ENCODE measurements around the gene GBX2.
"Not testable (repeated sequence)": the region's sequence is repeated elsewhere in the genome, so short reads cannot be mapped to it uniquely, and the experiment has no call there.

The GBX2 gene

DNA sequence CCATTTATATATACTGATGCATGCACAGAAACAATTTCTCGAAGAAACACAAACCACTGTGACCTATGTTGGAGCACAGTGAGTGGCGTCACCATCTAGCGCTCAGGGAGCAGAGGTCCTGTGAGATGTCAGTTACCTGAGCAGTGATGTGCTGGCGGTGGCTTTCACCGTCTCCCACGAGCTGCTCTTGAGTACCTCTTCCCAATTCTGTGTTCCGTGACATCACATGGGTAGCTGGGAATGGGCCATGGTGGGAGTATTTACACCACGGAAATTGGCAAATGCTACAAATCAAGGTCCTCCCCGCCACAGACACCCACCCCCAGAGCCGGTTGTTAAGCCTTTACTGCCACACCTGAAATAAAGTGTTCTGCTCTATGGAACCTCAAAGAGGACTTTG is 24.4 kb downstream of the GBX2 start:
- TF ChIP-seq, protein P1, sequence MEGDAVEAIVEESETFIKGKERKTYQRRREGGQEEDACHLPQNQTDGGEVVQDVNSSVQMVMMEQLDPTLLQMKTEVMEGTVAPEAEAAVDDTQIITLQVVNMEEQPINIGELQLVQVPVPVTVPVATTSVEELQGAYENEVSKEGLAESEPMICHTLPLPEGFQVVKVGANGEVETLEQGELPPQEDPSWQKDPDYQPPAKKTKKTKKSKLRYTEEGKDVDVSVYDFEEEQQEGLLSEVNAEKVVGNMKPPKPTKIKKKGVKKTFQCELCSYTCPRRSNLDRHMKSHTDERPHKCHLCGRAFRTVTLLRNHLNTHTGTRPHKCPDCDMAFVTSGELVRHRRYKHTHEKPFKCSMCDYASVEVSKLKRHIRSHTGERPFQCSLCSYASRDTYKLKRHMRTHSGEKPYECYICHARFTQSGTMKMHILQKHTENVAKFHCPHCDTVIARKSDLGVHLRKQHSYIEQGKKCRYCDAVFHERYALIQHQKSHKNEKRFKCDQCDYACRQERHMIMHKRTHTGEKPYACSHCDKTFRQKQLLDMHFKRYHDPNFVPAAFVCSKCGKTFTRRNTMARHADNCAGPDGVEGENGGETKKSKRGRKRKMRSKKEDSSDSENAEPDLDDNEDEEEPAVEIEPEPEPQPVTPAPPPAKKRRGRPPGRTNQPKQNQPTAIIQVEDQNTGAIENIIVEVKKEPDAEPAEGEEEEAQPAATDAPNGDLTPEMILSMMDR (IDR thresholded peaks at IDR 0.05; ENCODE audit: low read depth, low read length, missing control alignments): no peak
- no peak for DNase-seq (ENCODE audit: low read depth)
- in situ Hi-C loops (cut with HindIII; ENCODE audit: low sequenced_read_pairs): no loop called here
- H3K4me3 ChIP-seq (ENCODE audit: low read depth, low read length): no peak overlapping the region

GRCh38 chr2:236141616-236142015 is 26.6 kb downstream of the GBX2 start:
- H3K4me3 ChIP-seq (ENCODE audit: low read depth, low read length); DNase-seq (ENCODE audit: low read depth); in situ Hi-C loops (cut with HindIII; ENCODE audit: low sequenced_read_pairs): not testable (repeated sequence)

DNA sequence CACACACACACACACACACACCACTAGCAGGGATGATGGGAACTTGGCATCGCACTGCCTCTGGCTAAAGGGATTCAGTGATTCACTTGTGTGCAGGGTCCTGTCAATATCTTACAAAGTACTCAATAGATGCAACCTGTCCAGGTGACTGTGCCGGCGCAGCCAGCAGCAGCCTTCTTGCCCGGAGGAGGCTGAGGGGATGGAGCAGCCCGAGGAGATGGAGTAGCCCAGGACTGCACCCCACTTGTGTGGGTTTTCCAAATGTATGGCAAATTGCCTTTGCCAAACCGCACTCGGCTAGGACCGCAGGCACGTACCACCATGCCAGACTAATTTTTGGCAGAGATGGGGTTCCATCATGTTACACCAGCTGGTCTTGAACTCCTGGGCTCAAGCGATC is 31.1 kb downstream of the GBX2 start:
- in situ Hi-C loops (cut with HindIII; ENCODE audit: low sequenced_read_pairs): no loop called here
- no peak for DNase-seq (ENCODE audit: low read depth)
- TF ChIP-seq, protein P1 (IDR thresholded peaks at IDR 0.05; ENCODE audit: low read depth, low read length, missing control alignments): no peak
- no peak overlapping the region for H3K4me3 ChIP-seq (ENCODE audit: low read depth, low read length)

- no peak for DNase-seq (ENCODE audit: low read depth)
- in situ Hi-C loops (cut with HindIII; ENCODE audit: low sequenced_read_pairs): no loop called here
- no peak overlapping the region for H3K4me3 ChIP-seq (ENCODE audit: low read depth, low read length)
- TF ChIP-seq, protein P1 (IDR thresholded peaks at IDR 0.05; ENCODE audit: low read depth, low read length, missing control alignments): no peak
Measured at GRCh38 chr2:236136538-236136937, 31.6 kb downstream of the GBX2 start.

DNA sequence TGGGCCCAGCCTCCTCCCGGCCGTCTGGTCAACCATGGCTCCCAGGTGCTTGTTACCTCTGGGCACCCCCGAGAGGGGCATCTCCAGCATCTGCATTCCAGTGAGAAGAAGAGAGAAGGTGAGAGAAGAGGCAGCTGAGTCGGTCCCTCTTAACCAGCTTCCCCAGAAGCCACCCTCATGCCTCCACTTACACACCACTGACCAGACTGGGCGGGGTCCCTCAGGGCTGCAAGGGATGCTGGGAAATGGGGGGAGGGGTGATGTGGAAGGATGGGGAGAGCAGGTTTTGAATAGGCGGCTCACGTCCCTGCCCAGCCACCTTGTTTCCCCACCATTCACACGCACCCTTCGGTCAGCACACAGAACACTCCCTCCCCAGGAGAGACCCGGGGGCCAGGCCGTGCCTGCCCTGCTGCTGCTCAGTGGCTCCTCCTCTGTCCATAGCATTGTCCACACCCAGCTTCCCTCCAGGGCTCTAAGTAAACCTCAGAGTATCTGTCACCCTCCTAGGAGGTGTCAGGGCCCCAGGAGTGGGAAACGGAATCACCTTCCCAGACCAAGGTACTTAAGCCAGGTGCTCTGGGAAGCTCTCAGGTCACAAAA is 34.7 kb downstream of the GBX2 start:
- DNase-seq (ENCODE audit: low read depth): no peak
- H3K4me3 ChIP-seq (ENCODE audit: low read depth, low read length): no peak overlapping the region
- TF ChIP-seq, protein P1 (IDR thresholded peaks at IDR 0.05; ENCODE audit: low read depth, low read length, missing control alignments): no peak
- in situ Hi-C loops (cut with HindIII; ENCODE audit: low sequenced_read_pairs): no loop called here

DNA sequence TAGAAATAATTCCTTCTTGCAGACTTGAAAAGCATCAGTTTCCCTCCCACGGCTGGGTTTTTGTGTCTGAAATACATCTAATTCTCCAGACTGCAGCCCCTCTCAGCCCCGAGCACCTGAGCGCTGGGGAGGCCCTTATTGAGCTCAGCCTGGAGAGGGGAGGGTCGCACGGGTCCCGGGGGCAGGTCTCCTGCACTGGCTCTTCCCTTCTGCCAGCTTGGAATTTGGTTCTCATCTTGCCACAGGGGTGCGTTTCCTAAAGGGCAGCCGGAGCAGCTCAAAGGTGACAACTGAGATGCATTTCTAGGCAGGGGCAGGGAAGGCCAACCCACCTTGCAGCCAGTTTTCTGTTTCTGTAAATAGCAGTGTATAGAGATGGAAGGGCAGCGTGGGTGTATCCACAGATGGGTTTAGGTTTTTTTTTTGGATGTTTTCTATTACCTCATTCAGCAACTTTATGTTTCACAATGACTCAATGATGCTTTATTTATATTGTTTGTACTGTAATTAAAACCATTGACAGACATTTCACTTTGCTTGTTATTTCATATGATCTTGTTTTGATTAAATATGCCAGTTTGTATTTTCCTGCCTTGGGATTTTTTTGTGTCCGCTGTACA is 37.0 kb downstream of the GBX2 start:
- in situ Hi-C loops (cut with HindIII; ENCODE audit: low sequenced_read_pairs): no loop called here
- DNase-seq (ENCODE audit: low read depth): no peak
- TF ChIP-seq, protein P1 (IDR thresholded peaks at IDR 0.05; ENCODE audit: low read depth, low read length, missing control alignments): no peak
- H3K4me3 ChIP-seq (ENCODE audit: low read depth, low read length): no peak overlapping the region

- TF ChIP-seq, protein P1 (IDR thresholded peaks at IDR 0.05; ENCODE audit: low read depth, low read length, missing control alignments): no peak
- in situ Hi-C loops (cut with HindIII; ENCODE audit: low sequenced_read_pairs): no loop called here
- no peak overlapping the region for H3K4me3 ChIP-seq (ENCODE audit: low read depth, low read length)
- DNase-seq (ENCODE audit: low read depth): no peak
Measured at GRCh38 chr2:236130349-236130998, 37.7 kb downstream of the GBX2 start.
